ENCODE measurements around the gene CD300A. TPM values are rescaled to one million over a fixed set of nuclear protein-coding genes. Genes with fewer than 3 reads are reported as not detected.

Gene CD300A
- total RNA-seq, 4 donors from 2014 or later: 5.5 to 13.0 (median 8.7) TPM

DNA sequence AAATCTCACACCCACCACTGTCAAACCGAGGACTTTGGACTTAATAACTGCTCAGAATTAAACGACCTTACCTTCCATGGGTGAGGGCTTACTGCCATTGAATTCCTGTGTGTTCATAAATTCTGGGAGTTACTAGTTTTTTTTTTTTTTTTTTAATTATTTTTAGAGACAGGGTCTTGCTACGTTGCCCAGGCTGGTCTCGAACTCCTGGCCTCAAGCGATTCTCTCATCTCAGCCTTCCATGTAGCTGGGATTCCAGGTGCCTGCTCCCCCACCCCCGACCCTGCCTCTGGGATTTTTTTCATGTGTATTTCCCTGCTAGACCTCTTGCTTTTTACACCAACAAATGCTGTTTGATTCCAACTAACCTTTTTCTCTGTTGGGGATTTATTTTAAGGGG, 14.9 kb upstream of the CD300A start:
- H3K4me3 ChIP-seq (ENCODE audit: low read depth, poor library complexity, severe bottlenecking): no peak overlapping the region
- 78 to 86% methylated on average over 5 to 6 of the region's 6 CpGs for WGBS, 2 donors
- intact Hi-C loops (cut with DNase I; ENCODE audit: low total_unique reads): no loop called here
- DNase-seq (ENCODE audit: low spot score in 2 of 2): no peak
- TF ChIP-seq, protein P1, sequence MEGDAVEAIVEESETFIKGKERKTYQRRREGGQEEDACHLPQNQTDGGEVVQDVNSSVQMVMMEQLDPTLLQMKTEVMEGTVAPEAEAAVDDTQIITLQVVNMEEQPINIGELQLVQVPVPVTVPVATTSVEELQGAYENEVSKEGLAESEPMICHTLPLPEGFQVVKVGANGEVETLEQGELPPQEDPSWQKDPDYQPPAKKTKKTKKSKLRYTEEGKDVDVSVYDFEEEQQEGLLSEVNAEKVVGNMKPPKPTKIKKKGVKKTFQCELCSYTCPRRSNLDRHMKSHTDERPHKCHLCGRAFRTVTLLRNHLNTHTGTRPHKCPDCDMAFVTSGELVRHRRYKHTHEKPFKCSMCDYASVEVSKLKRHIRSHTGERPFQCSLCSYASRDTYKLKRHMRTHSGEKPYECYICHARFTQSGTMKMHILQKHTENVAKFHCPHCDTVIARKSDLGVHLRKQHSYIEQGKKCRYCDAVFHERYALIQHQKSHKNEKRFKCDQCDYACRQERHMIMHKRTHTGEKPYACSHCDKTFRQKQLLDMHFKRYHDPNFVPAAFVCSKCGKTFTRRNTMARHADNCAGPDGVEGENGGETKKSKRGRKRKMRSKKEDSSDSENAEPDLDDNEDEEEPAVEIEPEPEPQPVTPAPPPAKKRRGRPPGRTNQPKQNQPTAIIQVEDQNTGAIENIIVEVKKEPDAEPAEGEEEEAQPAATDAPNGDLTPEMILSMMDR (IDR thresholded peaks at IDR 0.05): no peak

DNA sequence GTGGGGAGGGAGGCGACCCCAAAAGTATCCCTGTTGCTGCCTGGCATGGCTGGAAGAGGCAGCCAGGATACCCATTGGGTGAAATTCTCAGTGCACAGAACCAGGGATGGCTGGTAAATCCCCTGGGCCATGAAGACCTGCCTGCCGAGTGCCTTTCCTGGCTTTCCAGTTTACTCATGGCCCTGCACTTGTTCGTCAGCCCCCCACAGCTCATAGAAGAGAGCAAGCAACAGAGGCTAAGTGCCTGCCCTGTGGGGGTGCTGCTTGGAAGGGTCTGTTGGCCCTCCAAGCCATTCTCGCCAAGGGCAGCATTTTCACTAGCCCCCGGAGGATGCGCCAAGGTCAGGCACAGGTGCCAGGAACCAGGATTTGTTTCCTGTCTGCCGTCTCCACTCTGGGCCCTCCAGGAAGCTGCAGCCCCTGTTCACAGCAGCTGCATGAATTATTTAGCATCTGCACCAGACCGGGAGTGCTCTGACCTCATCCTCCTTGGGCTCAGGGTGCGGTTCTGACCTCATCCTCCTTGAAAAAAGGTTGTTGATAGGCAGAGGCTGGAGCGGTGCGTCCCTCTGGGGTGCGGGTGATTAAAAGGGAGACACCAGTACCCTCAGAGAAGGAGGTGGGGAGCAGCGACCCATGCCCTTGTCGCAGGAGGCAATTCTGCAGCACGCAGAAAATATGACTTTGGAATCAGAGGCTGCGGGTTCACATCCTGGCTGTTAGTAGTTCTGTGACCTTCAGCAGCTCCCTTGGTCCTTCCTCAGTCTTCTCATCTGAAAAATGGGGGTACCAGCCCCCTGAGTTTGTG, 14.2 kb upstream of the CD300A start:
- DNase-seq (ENCODE audit: low spot score in 2 of 2): no peak
- 45 to 53% methylated on average over 16 of the region's 16 CpGs for WGBS, 2 donors
- TF ChIP-seq, protein P1 (IDR thresholded peaks at IDR 0.05): no peak
- no peak for TF ChIP-seq POLR2A (IDR thresholded peaks at IDR 0.05)
- intact Hi-C loops (cut with DNase I; ENCODE audit: low total_unique reads): no loop called here
- no peak overlapping the region for H3K4me3 ChIP-seq (ENCODE audit: low read depth, poor library complexity, severe bottlenecking)

DNA sequence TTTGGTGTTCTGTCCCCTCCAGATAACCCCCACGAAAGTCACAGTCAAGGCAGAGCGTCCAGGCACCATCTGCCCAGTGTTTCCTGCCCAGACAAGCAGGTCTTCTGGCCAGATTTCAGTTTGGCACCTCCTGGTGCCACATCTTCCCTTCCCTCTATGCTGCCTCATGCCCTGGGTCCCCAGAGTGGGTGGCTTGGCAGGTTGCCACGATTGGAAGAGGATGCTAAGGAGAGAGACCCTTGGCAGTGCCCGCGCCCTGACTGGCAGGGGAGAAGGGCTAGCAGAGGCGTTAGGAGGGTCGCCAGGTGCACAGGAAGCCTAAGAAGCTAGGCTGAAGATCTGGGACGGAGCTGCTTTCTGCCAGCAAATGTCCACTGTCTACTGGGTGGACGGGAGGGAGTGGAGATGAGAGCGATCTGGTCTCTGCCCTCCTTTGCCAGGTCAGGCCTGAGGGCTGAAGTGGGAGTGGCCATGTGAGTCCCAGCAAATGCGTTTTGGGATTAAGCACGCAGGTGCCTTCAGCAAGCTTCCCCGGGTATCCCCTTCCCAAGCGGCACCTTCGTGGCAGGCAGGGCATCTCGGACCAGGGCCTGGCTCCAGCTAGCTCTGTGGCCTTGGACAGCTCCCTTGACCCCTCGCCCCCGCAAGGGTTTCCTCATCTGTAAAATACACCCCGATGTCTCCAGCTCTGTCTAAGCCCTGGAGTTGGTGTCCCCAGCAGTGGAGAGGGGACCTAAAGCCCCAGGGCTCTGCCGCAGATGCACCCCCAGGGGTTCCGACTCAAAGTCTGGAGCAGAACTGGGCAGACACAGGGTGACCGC, 13.4 kb upstream of the CD300A start:
- TF ChIP-seq, protein P1 (IDR thresholded peaks at IDR 0.05): no peak
- no peak for DNase-seq (ENCODE audit: low spot score in 2 of 2)
- intact Hi-C loops (cut with DNase I; ENCODE audit: low total_unique reads): no loop called here
- no peak overlapping the region for H3K4me3 ChIP-seq (ENCODE audit: low read depth, poor library complexity, severe bottlenecking)
- 37 to 48% methylated on average over 16 to 22 of the region's 22 CpGs for WGBS, 2 donors

DNA sequence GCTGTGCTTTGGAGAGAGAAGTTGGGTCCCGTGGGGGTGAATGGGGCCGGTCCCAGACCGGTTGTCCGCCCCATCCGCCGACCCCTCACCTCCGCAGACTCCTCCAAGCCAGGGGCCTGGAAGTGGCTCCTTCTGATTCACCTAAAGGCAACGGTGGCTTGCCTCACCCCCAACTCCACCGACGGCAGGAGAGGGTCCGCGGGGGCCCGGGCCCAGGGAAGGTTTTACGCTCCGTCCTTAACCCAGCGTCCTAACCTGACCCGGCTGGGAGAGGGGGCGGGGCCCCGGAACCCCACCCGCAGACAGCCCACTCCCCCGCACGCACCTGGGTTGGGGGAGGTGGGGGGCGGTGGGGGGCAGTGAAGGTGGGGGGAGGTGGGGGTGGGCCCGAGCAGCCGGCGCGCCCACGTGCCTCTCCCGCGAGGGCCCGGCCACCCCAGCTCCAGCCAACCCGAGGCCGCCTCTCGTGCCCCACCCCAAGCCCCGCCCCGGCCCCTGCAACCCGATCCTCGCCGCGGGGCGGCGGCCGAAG, 12.7 kb upstream of the CD300A start:
- no peak overlapping the region for H3K4me3 ChIP-seq (ENCODE audit: low read depth, poor library complexity, severe bottlenecking)
- 2% methylated on average over 25 of the region's 43 CpGs; no CpG with 5 or more reads in 1 of the 2 donors for WGBS, 2 donors
- TF ChIP-seq, protein P1 (IDR thresholded peaks at IDR 0.05): no peak
- TF ChIP-seq POLR2A (IDR thresholded peaks at IDR 0.05): no peak
- no peak for DNase-seq (ENCODE audit: low spot score in 2 of 2)
- intact Hi-C loops (cut with DNase I; ENCODE audit: low total_unique reads): no loop called here

DNA sequence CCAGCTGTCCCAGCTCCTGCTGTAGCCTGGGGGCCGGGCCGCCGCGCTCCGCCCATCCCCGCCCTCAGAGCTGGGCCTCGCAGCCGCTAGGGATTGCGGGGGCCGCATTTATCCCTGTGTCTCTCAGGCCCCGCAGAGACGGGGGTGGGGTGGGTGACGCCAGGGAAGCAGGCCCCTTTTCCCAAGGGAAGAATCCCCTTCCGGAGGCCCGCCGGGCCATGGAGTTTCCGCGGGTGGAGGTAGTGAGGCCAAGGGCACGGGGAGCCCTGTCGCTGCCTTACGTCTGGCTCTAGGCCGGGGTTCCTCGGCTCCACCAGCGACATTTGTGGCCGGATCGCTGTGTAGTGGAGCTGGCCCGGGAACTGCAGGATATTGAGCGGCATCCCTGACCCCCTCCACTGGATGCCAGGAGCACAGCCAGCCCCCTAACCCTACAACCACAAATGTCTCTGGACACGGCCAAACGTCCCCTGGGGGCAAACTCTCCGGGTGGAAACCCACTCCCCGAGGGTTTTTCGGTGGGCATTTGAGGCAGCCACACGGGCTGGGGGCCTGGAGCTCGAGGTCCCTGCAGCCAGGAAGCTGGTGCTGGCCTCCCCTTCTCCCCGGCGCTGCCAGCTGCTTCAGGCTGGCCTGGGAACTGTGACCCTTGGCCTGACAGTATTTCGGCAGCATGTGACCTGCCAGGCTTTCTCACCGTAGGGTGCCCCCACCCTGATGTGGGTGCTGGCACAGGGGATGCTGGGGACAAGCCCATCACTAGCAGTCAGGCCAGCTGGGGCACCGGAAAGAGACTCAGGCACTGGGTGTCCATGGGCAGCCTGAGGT, 12.0 kb upstream of the CD300A start:
- H3K4me3 ChIP-seq (ENCODE audit: low read depth, poor library complexity, severe bottlenecking): no peak overlapping the region
- TF ChIP-seq POLR2A (IDR thresholded peaks at IDR 0.05): no peak
- TF ChIP-seq, protein P1 (IDR thresholded peaks at IDR 0.05): no peak
- WGBS, 2 donors: 6 to 11% methylated on average over 21 of the region's 40 CpGs
- peak; percentile 83 to 97 for DNase-seq (ENCODE audit: low spot score in 2 of 2)
- intact Hi-C loops (cut with DNase I; ENCODE audit: low total_unique reads): no loop called here
